Stimulated activated CD8-positive, alpha-beta memory T cell treated with anti-CD3 and anti-CD28 coated beads, Interleukin-15, amount 100 ng/mL, for 48 hours (primary cell): ENCODE measurements around the gene IL26.
"Not testable (repeated sequence)": the region's sequence is repeated elsewhere in the genome, so short reads cannot be mapped to it uniquely, and the experiment has no call there.

ENCODE experiments used
- DNase-seq, 2 donors: peaks; one replicate each; pipeline ENCODE4 v3.0.0-alpha.2; 2020; ENCODE audit warnings: low read depth in 2 of 2

Gene IL26

GRCh38 chr12:68240079-68240478, 14.5 kb upstream of the IL26 start:
- no peak for DNase-seq

GRCh38 chr12:68239309-68239982, 13.8 kb upstream of the IL26 start:
- no peak for DNase-seq

GRCh38 chr12:68237619-68238018, 12.0 kb upstream of the IL26 start:
- no peak for DNase-seq

GRCh38 chr12:68237078-68237477, 11.5 kb upstream of the IL26 start:
- DNase-seq: no peak

GRCh38 chr12:68236421-68237059, 10.9 kb upstream of the IL26 start:
- no peak for DNase-seq

GRCh38 chr12:68235576-68235975, 10.0 kb upstream of the IL26 start:
- DNase-seq: no peak

GRCh38 chr12:68234140-68234539, 8.5 kb upstream of the IL26 start:
- no peak for DNase-seq

- no peak for DNase-seq
Observed at GRCh38 chr12:68233498-68233897, 7.9 kb upstream of the IL26 start.

GRCh38 chr12:68231691-68232090, 6.1 kb upstream of the IL26 start:
- no peak for DNase-seq

- DNase-seq: no peak
Observed at GRCh38 chr12:68231229-68231628, 5.6 kb upstream of the IL26 start.

- no peak for DNase-seq
Observed at GRCh38 chr12:68229956-68230355, 4.3 kb upstream of the IL26 start.

GRCh38 chr12:68227356-68227755, 1.7 kb upstream of the IL26 start:
- DNase-seq: no peak

- no peak for DNase-seq
Observed at GRCh38 chr12:68224613-68225285, 861 bp downstream of the IL26 start.

GRCh38 chr12:68223067-68223747, 2.4 kb downstream of the IL26 start:
- peak; percentile 33 to 45 for DNase-seq

- no peak for DNase-seq
Observed at GRCh38 chr12:68222326-68222725, 3.3 kb downstream of the IL26 start.

GRCh38 chr12:68221497-68221896, 4.1 kb downstream of the IL26 start:
- no peak for DNase-seq

- DNase-seq: no peak
Observed at GRCh38 chr12:68210875-68211274, 14.7 kb downstream of the IL26 start.

- not testable (repeated sequence) for DNase-seq
Observed at GRCh38 chr12:68209048-68209728, 16.4 kb downstream of the IL26 start.

- no peak for DNase-seq
Observed at GRCh38 chr12:68207276-68207675, 18.3 kb downstream of the IL26 start.

GRCh38 chr12:68206446-68206845, 19.2 kb downstream of the IL26 start:
- no peak for DNase-seq

GRCh38 chr12:68203460-68203875, 22.1 kb downstream of the IL26 start:
- DNase-seq: no peak

- DNase-seq: no peak
Observed at GRCh38 chr12:68200854-68201253, 24.8 kb downstream of the IL26 start.
